Esophagus muscularis mucosa (tissue), 4 donors: ENCODE data around the gene GAP43. TPM values are rescaled to one million over a fixed set of nuclear protein-coding genes. Genes with fewer than 3 reads are reported as not detected.

ENCODE experiments used
- DNase-seq: peaks from one replicate; pipeline ENCODE4 v3.0.0-alpha.2; 2017; ENCODE audit errors: extremely low spot score
- H3K27ac ChIP-seq, 4 donors: fragments of 200-600 bp; sonication (generic); replicated peaks in 1 of 4; 1 replicate in 3 of 4; 2 replicates in 1 of 4; pipeline ENCODE4 v1.5.1; 2016 to 2019; ENCODE audit warnings: mild to moderate bottlenecking in 1 of 4
- H3K27me3 ChIP-seq, 4 donors: fragments of 200-600 bp; sonication (generic); one replicate each; pipeline versions ENCODE4 v1.5.1 to v1.6.0; 2016 to 2019
- H3K36me3 ChIP-seq, 4 donors: fragments of 200-600 bp; sonication (generic); one replicate each; pipeline ENCODE4 v1.5.1; 2016 to 2019
- H3K4me1 ChIP-seq, 4 donors: fragments of 200-600 bp; sonication (generic); one replicate each; pipeline ENCODE4 v1.5.1; 2016 to 2019
- H3K4me3 ChIP-seq, 4 donors: fragments of 200-600 bp; sonication (generic); 1 replicate in 2 of 4; 2 replicates in 2 of 4; pipeline ENCODE4 v1.5.1; 2016 to 2019; ENCODE audit warnings: mild to moderate bottlenecking in 4 of 4, moderate library complexity in 1 of 4
- H3K9me3 ChIP-seq, 4 donors: fragments of 200-600 bp; sonication (generic); 1 replicate in 3 of 4; 2 replicates in 1 of 4; pipeline ENCODE4 v1.5.1; 2016 to 2019
- EP300 ChIP-seq: sonication (generic); formaldehyde crosslinking; IDR thresholded peaks from one replicate; pipeline ENCODE4 v1.6.1; 2017; ENCODE audit warnings: antibody characterized with exemption
- POLR2A ChIP-seq: fragments of 450-650 bp; IDR thresholded peaks from one replicate; pipeline ENCODE4 v1.6.1; 2017; ENCODE audit warnings: antibody characterized with exemption, moderate library complexity, mild to moderate bottlenecking, low read depth
- POLR2AphosphoS5 ChIP-seq, 2 donors: sonication (generic); formaldehyde crosslinking; IDR thresholded peaks; one replicate each; pipeline ENCODE4 v1.6.1; 2017; ENCODE audit warnings: antibody characterized with exemption in 2 of 2
- WGBS: methylation state at CpG from one replicate; pipeline ENCODE4 v1.1.5; 2018; 5-methylcytosine and 5-hydroxymethylcytosine counted together
- intact Hi-C: fragments of 100-400 bp; cut with DNase I; formaldehyde crosslinking; loops from one replicate; pipeline ENCODE4 v1.15.1; 2023
- total RNA-seq, 4 donors: library from RNA; depleted of rRNA; stranded (reverse); fragments of >200 nt; gene quantifications; one replicate each; pipeline versions ENCODE4 v1.1.0 to v1.2.1, GENCODE V29; 2016
- TF ChIP-seq, protein P1 (sequence below), 3 experiments: fragments of 200-600 bp in 2 of 3; fragments of 450-650 bp in 1 of 3; sonication (generic) in 2 of 3; IDR thresholded peaks; one replicate each; pipeline ENCODE4 v1.5.1; 2017 to 2019; ENCODE audit warnings: antibody characterized with exemption in 3 of 3, mild to moderate bottlenecking in 2 of 3, moderate library complexity in 1 of 3

The GAP43 gene
- total RNA-seq, 4 donors from 2014 or later, result 0.42 to 7.0 (median 3.1) TPM

- DNase-seq, result no peak
- H3K36me3 ChIP-seq, result no peaks in the 10 kb centered on the region
- H3K9me3 ChIP-seq, result no peaks in the 10 kb centered on the region
- intact Hi-C loops, result no loop called here
- no peak overlapping the region for H3K27ac ChIP-seq
- no peaks in the 10 kb centered on the region for H3K27me3 ChIP-seq
- H3K4me3 ChIP-seq, result no peak overlapping the region
- TF ChIP-seq POLR2AphosphoS5 (IDR thresholded peaks at IDR 0.05), result no peak
- TF ChIP-seq, protein P1, sequence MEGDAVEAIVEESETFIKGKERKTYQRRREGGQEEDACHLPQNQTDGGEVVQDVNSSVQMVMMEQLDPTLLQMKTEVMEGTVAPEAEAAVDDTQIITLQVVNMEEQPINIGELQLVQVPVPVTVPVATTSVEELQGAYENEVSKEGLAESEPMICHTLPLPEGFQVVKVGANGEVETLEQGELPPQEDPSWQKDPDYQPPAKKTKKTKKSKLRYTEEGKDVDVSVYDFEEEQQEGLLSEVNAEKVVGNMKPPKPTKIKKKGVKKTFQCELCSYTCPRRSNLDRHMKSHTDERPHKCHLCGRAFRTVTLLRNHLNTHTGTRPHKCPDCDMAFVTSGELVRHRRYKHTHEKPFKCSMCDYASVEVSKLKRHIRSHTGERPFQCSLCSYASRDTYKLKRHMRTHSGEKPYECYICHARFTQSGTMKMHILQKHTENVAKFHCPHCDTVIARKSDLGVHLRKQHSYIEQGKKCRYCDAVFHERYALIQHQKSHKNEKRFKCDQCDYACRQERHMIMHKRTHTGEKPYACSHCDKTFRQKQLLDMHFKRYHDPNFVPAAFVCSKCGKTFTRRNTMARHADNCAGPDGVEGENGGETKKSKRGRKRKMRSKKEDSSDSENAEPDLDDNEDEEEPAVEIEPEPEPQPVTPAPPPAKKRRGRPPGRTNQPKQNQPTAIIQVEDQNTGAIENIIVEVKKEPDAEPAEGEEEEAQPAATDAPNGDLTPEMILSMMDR (IDR thresholded peaks at IDR 0.05), result no peak
- no peak for TF ChIP-seq POLR2A
- TF ChIP-seq EP300, result no peak
- WGBS, result 71% methylated on average over 1 of the region's 1 CpG
- no peaks in the 10 kb centered on the region for H3K4me1 ChIP-seq
Measured at GRCh38 chr3:115580566-115580965, 42.7 kb upstream of the GAP43 start.

- no peaks in the 10 kb centered on the region for H3K27me3 ChIP-seq
- DNase-seq, result no peak
- H3K4me3 ChIP-seq, result no peak overlapping the region
- intact Hi-C loops, result no loop called here
- WGBS, result 93% methylated on average over 8 of the region's 8 CpGs
- no peak overlapping the region for H3K27ac ChIP-seq
- no peaks in the 10 kb centered on the region for H3K36me3 ChIP-seq
- TF ChIP-seq, protein P1 (IDR thresholded peaks at IDR 0.05), result no peak
- TF ChIP-seq POLR2AphosphoS5 (IDR thresholded peaks at IDR 0.05) (no peak), EP300 (no peak), POLR2A (no peak)
- H3K9me3 ChIP-seq, result no peaks in the 10 kb centered on the region
- no peaks in the 10 kb centered on the region for H3K4me1 ChIP-seq
Measured at GRCh38 chr3:115581362-115582135, 41.8 kb upstream of the GAP43 start.

DNA sequence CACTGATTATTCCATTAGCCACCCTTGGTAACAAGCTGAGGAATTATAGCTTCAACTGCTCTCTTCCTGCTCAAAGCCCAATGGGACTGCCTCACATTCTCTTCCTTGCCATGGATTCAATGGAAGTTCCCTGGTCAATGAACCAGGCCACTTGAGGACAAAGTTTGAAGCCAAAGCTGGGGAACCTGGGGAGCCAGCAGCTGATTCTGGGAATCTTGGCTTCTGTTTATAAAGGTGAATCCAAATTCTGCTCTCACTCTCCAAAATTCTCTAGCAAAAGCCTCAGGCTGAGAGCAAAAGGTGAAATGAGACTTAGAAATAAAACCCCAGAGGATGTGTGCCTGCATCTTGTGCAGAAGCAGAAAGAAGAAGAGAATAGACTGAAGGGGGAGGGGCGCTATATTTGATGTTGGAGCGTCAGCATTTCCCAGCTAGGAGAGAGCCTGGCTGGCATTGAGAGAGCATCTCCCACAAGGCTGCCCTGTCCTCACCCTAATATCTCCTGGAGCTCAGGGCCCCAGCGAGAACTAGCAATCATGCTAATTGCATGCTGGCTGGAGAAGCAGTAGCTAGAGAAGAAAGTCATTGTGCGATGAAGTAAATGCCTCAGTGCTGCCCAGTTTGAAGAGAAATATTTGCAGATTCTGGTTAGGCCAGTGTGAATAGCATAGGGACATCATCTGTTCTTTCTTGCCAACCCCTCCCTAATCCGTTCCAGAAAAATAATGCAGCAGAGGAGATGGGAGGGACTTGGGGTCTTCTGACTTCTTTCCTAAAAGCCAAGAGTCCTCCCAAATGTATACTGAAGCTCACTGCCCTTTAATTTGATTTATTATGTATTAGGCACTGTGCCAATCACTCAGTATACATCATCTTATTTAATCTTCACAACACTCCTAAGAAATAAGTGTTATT is 34.9 kb upstream of the GAP43 start:
- H3K27me3 ChIP-seq, result no peaks in the 10 kb centered on the region
- whole genome bisulfite sequencing, result 78% methylated on average over 5 of the region's 5 CpGs
- no peak overlapping the region for H3K4me3 ChIP-seq
- DNase-seq, result no peak
- no peaks in the 10 kb centered on the region for H3K36me3 ChIP-seq
- TF ChIP-seq, protein P1 (IDR thresholded peaks at IDR 0.05), result no peak
- TF ChIP-seq POLR2AphosphoS5 (IDR thresholded peaks at IDR 0.05) (no peak), POLR2A (no peak), EP300 (no peak)
- H3K27ac ChIP-seq, result no peak overlapping the region
- intact Hi-C loops, result no loop called here
- no peaks in the 10 kb centered on the region for H3K4me1 ChIP-seq
- no peaks in the 10 kb centered on the region for H3K9me3 ChIP-seq

GRCh38 chr3:115590873-115591272 is 32.4 kb upstream of the GAP43 start:
- Histone ChIP-seq H3K4me1 (no peaks in the 10 kb centered on the region), H3K9me3 (peaks cover 0 to 20% (median 4%) of the 10 kb centered on the region in 4 donors), H3K4me3 (no peak overlapping the region), H3K36me3 (no peaks in the 10 kb centered on the region), H3K27me3 (no peaks in the 10 kb centered on the region), H3K27ac (no peak overlapping the region)
- TF ChIP-seq POLR2AphosphoS5 (IDR thresholded peaks at IDR 0.05) (no peak), EP300 (no peak), POLR2A (no peak)
- TF ChIP-seq, protein P1 (IDR thresholded peaks at IDR 0.05), result no peak
- intact Hi-C loops, result no loop called here
- 44% methylated on average over 3 of the region's 3 CpGs for WGBS
- no peak for DNase-seq
